HCT116 (cell line): ENCODE results near the gene TBK1. TPM values are rescaled to one million over a fixed set of nuclear protein-coding genes. Genes with fewer than 3 reads are reported as not detected.
"Not testable (repeated sequence)": the region's sequence is repeated elsewhere in the genome, so short reads cannot be mapped to it uniquely, and the experiment has no call there.

Source experiments
- ATAC-seq: fragments of 200-7000 bp; cut with Tn5 transposase; 2 replicates; pipeline ENCODE4 v1.9.1; 2020; ENCODE audit warnings: mild to moderate bottlenecking, moderate library complexity
- BruUV-seq: library from RNA; stranded (reverse); fragments of 400-500 nt; replicated peaks from 2 replicates; lab custom pipeline; 2021; lab: Mats Ljungman, UMichigan
- CTCF ChIA-PET: fragments of 300-600 bp; sonication (Branson Sonifier 250); formaldehyde crosslinking; loops from one replicate; lab custom pipeline; 2021; ENCODE audit warnings: antibody characterized with exemption; lab: Charles Lee
- POLR2A ChIA-PET: fragments of 300-600, 350-600 bp; sonication (Branson Sonifier 250); formaldehyde crosslinking; loops from one replicate; lab custom pipeline; 2021; ENCODE audit warnings: antibody characterized with exemption; lab: Charles Lee
- RAD21 ChIA-PET, 2 experiments: fragments of 300-600 bp; sonication (Branson Sonifier 250); formaldehyde crosslinking; loops; one replicate each; lab custom pipeline; 2023; ENCODE audit warnings: low total read pairs in 2 of 2; ENCODE audit not compliant: uncharacterized antibody in 2 of 2, unreplicated experiment in 2 of 2, low non-redundant PET in 1 of 2; lab: Charles Lee
- DNase-seq: peaks from one replicate; pipeline ENCODE4 v3.0.0-alpha.2; 2010; ENCODE audit warnings: low read depth, low spot score
- H2AFZ ChIP-seq: fragments of 200-600 bp; shearing (Covaris generic), sonication (generic); 2 replicates; pipeline ENCODE4 v1.6.1; 2017; ENCODE audit warnings: low read depth, mixed run types, mixed read lengths, antibody characterized with exemption, low read length; ENCODE audit not compliant: poor library complexity, severe bottlenecking
- H3K27ac ChIP-seq: 2 replicates; pipeline ENCODE4 v1.5.1; 2012; ENCODE audit warnings: low read depth, low read length
- H3K27me3 ChIP-seq: fragments of 200-600 bp; sonication (generic); 2 replicates; pipeline ENCODE4 v1.6.1; 2016; ENCODE audit warnings: mixed run types, low read length, mixed read lengths; ENCODE audit not compliant: insufficient read depth
- H3K36me3 ChIP-seq, 2 experiments: fragments of 200-500 bp in 1 of 2; fragments of 200-600 bp in 1 of 2; sonication (Bioruptor generic) in 1 of 2; sonication (generic) in 1 of 2; 2 replicates each; pipeline versions ENCODE4 v1.5.1 to v1.6.1; 2014 to 2016; ENCODE audit warnings: low read length in 2 of 2, inconsistent platforms in 1 of 2, mixed read lengths in 1 of 2, mixed run types in 1 of 2; ENCODE audit not compliant: insufficient read depth in 2 of 2, control insufficient read depth in 1 of 2
- H3K4me1 ChIP-seq, 2 experiments: fragments of 200-600 bp in 1 of 2; sonication (generic) in 1 of 2; 2 replicates each; pipeline versions ENCODE4 v1.5.1 to v1.6.1; 2012 to 2017; ENCODE audit warnings: low read length in 2 of 2, inconsistent platforms in 1 of 2, mild to moderate bottlenecking in 1 of 2, mixed read lengths in 1 of 2, mixed run types in 1 of 2, moderate library complexity in 1 of 2; ENCODE audit not compliant: insufficient read depth in 2 of 2, control insufficient read depth in 1 of 2
- H3K4me2 ChIP-seq: fragments of 200-600 bp; sonication (generic); 2 replicates; pipeline ENCODE4 v1.6.1; 2017; ENCODE audit warnings: mixed run types, low read length, mixed read lengths
- H3K4me3 ChIP-seq, 2 experiments: fragments of 200-600 bp in 1 of 2; sonication (generic) in 1 of 2; replicated peaks in 1 of 2; 2 replicates each; pipeline ENCODE4 v1.5.1; 2011 to 2016; ENCODE audit warnings: low read length in 2 of 2, control low read depth in 1 of 2, low read depth in 1 of 2, mild to moderate bottlenecking in 1 of 2, mixed read lengths in 1 of 2, mixed run types in 1 of 2
- H3K79me2 ChIP-seq: fragments of 200-600 bp; sonication (generic); 2 replicates; pipeline ENCODE4 v1.6.1; 2017; ENCODE audit warnings: mild to moderate bottlenecking, mixed run types, low read length, moderate library complexity, mixed read lengths; ENCODE audit not compliant: insufficient read depth
- H3K9ac ChIP-seq: fragments of 200-600 bp; sonication (generic); 2 replicates; pipeline ENCODE4 v1.6.1; 2016; ENCODE audit warnings: low read length, mixed read lengths
- H3K9me2 ChIP-seq: fragments of 200-600 bp; sonication (generic), shearing (Covaris generic); 2 replicates; pipeline ENCODE4 v1.6.1; 2017; ENCODE audit warnings: mixed run types, mild to moderate bottlenecking, moderate library complexity; ENCODE audit not compliant: insufficient read depth
- H3K9me3 ChIP-seq, 2 experiments: fragments of 200-500 bp in 1 of 2; fragments of 200-600 bp in 1 of 2; sonication (Bioruptor generic) in 1 of 2; sonication (generic) in 1 of 2; 2 replicates each; pipeline ENCODE4 v1.6.1; 2014 to 2017; ENCODE audit warnings: low read length in 2 of 2, mixed read lengths in 2 of 2, inconsistent platforms in 1 of 2, low read depth in 1 of 2, mild to moderate bottlenecking in 1 of 2, mixed run types in 1 of 2, moderate library complexity in 1 of 2; ENCODE audit not compliant: control insufficient read depth in 1 of 2, insufficient read depth in 1 of 2
- H4K20me1 ChIP-seq: fragments of 200-600 bp; sonication (generic), shearing (Covaris generic); 2 replicates; pipeline ENCODE4 v1.6.1; 2017; ENCODE audit warnings: mixed run types, mild to moderate bottlenecking, moderate library complexity; ENCODE audit not compliant: insufficient read depth
- CBX3 ChIP-seq: IDR thresholded peaks from 2 replicates; pipeline ENCODE4 v1.6.1; 2012; ENCODE audit warnings: low read depth
- CEBPB ChIP-seq: IDR thresholded peaks from 2 replicates; pipeline ENCODE4 v1.6.1; 2012; ENCODE audit warnings: low read depth
- EGR1 ChIP-seq: IDR thresholded peaks from 2 replicates; pipeline ENCODE4 v1.6.1; 2012; ENCODE audit warnings: low read depth
- ELF1 ChIP-seq: IDR thresholded peaks from 2 replicates; pipeline ENCODE4 v1.6.1; 2012; ENCODE audit warnings: low read depth, borderline replicate concordance
- POLR2AphosphoS5 ChIP-seq: IDR thresholded peaks from 2 replicates; pipeline ENCODE4 v1.6.1; 2011; ENCODE audit warnings: mild to moderate bottlenecking, low read depth, low read length, moderate library complexity
- RAD21 ChIP-seq: IDR thresholded peaks from 2 replicates; pipeline ENCODE4 v1.6.1; 2012; ENCODE audit warnings: low read depth, mild to moderate bottlenecking
- SP1 ChIP-seq: IDR thresholded peaks from 2 replicates; pipeline ENCODE4 v1.6.1; 2012; ENCODE audit warnings: low read depth
- SRF ChIP-seq: IDR thresholded peaks from 2 replicates; pipeline ENCODE4 v1.6.1; 2012; ENCODE audit warnings: low read depth
- ZFX ChIP-seq: fragments of 450-650 bp; IDR thresholded peaks from 2 replicates; pipeline ENCODE4 v1.6.1; 2017
- ZNF274 ChIP-seq: fragments of 200-500 bp; sonication (Bioruptor generic); IDR thresholded peaks from 2 replicates; pipeline ENCODE4 v1.6.1; 2014; ENCODE audit warnings: mild to moderate bottlenecking, low read depth, low read length, inconsistent platforms
- intact Hi-C: fragments of 100-400 bp; cut with micrococcal nuclease; formaldehyde crosslinking; loops from 2 replicates; pipeline ENCODE4 v1.10.0; 2022
- total RNA-seq: library from RNA; stranded (reverse); gene quantifications from one replicate; pipeline ENCODE4 v1.2.1, GENCODE V29; 2021; ENCODE audit not compliant: unreplicated experiment
- TF ChIP-seq, protein P1 (sequence below): IDR thresholded peaks from 2 replicates; pipeline ENCODE4 v1.6.1; 2012
- TF ChIP-seq, protein P2 (sequence below): IDR thresholded peaks from 2 replicates; pipeline ENCODE4 v1.6.1; 2011; ENCODE audit warnings: mild to moderate bottlenecking, low read length, moderate library complexity; ENCODE audit not compliant: insufficient replicate concordance; ENCODE audit errors: extremely low read depth

The TBK1 gene
- total RNA-seq, 1 experiment from 2014 or later: 27.0 TPM

DNA sequence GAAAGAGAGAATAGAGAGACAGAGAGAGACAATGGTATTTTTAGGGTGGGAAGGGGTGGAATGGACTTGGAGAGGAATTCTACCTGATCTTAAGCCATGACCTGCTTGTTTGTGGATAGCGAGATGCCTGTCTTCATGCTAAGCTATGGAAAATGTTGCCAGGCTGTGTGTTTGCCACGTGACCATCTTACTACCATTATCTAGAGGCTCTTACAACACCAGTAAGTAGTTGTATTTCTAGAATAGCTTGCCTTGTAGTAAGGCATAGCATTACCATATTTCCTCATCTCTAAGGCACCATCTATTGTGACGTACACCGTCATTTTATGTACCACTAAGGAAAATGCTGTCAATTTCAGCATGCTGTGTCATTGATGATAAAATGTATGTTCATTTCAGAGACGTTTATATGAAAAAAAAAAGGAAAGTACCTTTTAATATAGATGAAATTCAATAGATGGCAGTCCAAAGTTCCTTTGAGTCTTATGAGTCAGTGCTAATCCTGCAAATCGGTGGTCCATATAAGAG, 82.8 kb downstream of the TBK1 start:
- Histone ChIP-seq H4K20me1 (no peaks in the 10 kb centered on the region), H3K9me2 (no peaks in the 10 kb centered on the region), H3K27me3 (no peaks in the 10 kb centered on the region), H3K4me1 (no peaks in the 10 kb centered on the region), H2AFZ (no peak overlapping the region), H3K9ac (no peak overlapping the region), H3K36me3 (no peaks in the 10 kb centered on the region), H3K4me2 (no peak overlapping the region), H3K9me3 (no peaks in the 10 kb centered on the region), H3K79me2 (no peaks in the 10 kb centered on the region), H3K27ac (no peak overlapping the region), H3K4me3 (no peak overlapping the region)
- CTCF ChIA-PET: interaction anchor here (1.1 kb wide), 1 partner anchor 160 kb away, joined by 4 read pairs; no protein-coding TSS in a partner anchor
- POLR2A ChIA-PET: no interaction called here
- intact Hi-C loops: no loop called here
- no TSS peak for BruUV-seq
- ATAC-seq (no peak), DNase-seq (no peak)
- TF ChIP-seq ELF1 (no peak), SP1 (no peak)
- TF ChIP-seq, protein P1, sequence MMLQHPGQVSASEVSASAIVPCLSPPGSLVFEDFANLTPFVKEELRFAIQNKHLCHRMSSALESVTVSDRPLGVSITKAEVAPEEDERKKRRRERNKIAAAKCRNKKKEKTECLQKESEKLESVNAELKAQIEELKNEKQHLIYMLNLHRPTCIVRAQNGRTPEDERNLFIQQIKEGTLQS: no peak
- TF ChIP-seq, protein P2, sequence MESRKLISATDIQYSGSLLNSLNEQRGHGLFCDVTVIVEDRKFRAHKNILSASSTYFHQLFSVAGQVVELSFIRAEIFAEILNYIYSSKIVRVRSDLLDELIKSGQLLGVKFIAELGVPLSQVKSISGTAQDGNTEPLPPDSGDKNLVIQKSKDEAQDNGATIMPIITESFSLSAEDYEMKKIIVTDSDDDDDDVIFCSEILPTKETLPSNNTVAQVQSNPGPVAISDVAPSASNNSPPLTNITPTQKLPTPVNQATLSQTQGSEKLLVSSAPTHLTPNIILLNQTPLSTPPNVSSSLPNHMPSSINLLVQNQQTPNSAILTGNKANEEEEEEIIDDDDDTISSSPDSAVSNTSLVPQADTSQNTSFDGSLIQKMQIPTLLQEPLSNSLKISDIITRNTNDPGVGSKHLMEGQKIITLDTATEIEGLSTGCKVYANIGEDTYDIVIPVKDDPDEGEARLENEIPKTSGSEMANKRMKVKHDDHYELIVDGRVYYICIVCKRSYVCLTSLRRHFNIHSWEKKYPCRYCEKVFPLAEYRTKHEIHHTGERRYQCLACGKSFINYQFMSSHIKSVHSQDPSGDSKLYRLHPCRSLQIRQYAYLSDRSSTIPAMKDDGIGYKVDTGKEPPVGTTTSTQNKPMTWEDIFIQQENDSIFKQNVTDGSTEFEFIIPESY: no peak
- RAD21 ChIA-PET: interaction anchor here in 1 of 2 experiments (1.0 kb wide), 1 partner anchor 267 kb away, joined by 3 read pairs; no protein-coding TSS in a partner anchor

DNA sequence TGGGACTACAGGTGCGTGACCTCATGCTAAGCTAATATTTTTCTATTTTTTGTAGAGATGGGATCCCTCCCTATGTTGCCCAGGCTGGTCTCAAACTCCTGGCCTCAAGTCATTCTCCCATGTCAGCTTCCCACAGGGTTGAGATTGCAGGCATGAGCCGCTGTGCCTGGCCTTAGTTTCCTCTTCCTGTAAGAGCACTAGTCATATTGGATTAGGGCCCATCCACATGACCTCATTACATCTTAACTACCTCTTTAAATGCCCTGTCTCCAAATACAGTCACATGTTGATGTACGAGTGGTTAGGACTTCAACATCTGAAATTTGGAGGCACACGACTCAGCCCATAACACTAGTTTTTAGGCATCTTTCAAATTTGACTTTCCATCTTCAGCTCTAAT, 86.2 kb downstream of the TBK1 start:
- H3K9ac ChIP-seq: no peak overlapping the region
- no peak overlapping the region for H3K27ac ChIP-seq
- no peak for TF ChIP-seq SRF
- no peak for TF ChIP-seq CEBPB
- TF ChIP-seq EGR1: no peak
- no peak for TF ChIP-seq ZFX
- TF ChIP-seq ZNF274: no peak
- TF ChIP-seq CBX3: no peak
- TF ChIP-seq RAD21: no peak
- TF ChIP-seq POLR2AphosphoS5: no peak
- TF ChIP-seq, all 23 proteins: peak for 0
- no peaks in the 10 kb centered on the region for H3K36me3 ChIP-seq
- no peak overlapping the region for H3K4me3 ChIP-seq
- H3K27me3 ChIP-seq: no peaks in the 10 kb centered on the region
- no peaks in the 10 kb centered on the region for H3K4me1 ChIP-seq
- DNase-seq (no peak), ATAC-seq (no peak)
- RAD21 ChIA-PET: no interaction called here
- CTCF ChIA-PET: interaction anchor here (1.6 to 3.0 kb wide), 2 partner anchors 11 to 159 kb away, joined by 3 to 14 read pairs; no protein-coding TSS in a partner anchor
- H3K79me2 ChIP-seq: no peaks in the 10 kb centered on the region
- no TSS peak for BruUV-seq
- no peaks in the 10 kb centered on the region for H3K9me2 ChIP-seq
- H4K20me1 ChIP-seq: no peaks in the 10 kb centered on the region
- intact Hi-C loops: no loop called here
- no peak overlapping the region for H2AFZ ChIP-seq
- no peak overlapping the region for H3K4me2 ChIP-seq
- POLR2A ChIA-PET: no interaction called here
- no peaks in the 10 kb centered on the region for H3K9me3 ChIP-seq

DNA sequence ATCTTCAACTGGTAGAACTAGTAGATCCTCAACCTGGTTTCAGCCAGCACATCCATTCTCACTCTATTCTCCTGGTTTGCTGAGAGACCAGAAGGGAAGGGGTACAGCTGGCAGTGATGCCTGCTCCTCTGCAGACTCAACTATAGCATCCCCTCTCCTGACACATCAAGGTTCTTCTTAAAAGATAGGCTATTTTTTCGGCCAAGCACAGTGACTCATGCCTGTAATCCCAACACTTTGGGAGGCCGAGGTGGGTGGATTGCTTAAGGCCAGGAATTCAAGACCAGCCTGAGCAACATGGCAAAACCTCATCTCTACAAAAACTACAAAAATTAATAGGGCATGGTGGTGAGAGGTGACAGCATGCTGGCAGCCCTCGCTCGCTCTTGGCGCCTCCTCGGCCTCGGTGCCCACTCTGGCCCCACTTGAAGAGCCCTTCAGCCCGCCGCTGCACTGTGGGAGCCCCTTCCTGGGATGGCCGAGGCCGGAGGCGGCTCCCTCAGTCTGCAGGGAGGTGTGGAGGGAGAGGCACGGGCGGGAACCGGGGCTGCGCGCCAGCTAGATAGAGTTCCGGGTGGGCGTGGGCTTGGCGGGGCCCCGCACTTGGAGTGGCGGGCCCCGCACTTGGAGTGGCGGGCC, 90.6 kb downstream of the TBK1 start:
- CTCF ChIA-PET: interaction anchor here (1.4 kb wide), 1 partner anchor 155 kb away, joined by 3 read pairs; no protein-coding TSS in a partner anchor
- H3K36me3 ChIP-seq, H3K9ac ChIP-seq, H3K9me3 ChIP-seq, H3K79me2 ChIP-seq, H3K27ac ChIP-seq, DNase-seq, BruUV-seq, POLR2A ChIA-PET, RAD21 ChIA-PET, ATAC-seq, H3K4me3 ChIP-seq, H3K27me3 ChIP-seq, H3K4me2 ChIP-seq, H2AFZ ChIP-seq, H4K20me1 ChIP-seq, H3K9me2 ChIP-seq, intact Hi-C loops, H3K4me1 ChIP-seq: not testable (repeated sequence)
